Measurements from ENCODE around the gene GTF2A1L. TPM values are rescaled to one million over a fixed set of nuclear protein-coding genes. Genes with fewer than 3 reads are reported as not detected.
"Not testable (repeated sequence)": the region's sequence is repeated elsewhere in the genome, so short reads cannot be mapped to it uniquely, and the experiment has no call there.

Gene GTF2A1L
- total RNA-seq = not detected

GRCh38 chr2:48617618-48618017 lies at the start of gene GTF2A1L:
Gene GTF2A1L (plus strand): TSS chr2:48617856. CDS start chr2:48617875, 19 bp downstream.
- DNase-seq (ENCODE audit: low spot score) = no peak

- DNase-seq (ENCODE audit: low spot score) = no peak
Measured at GRCh38 chr2:48568547-48568946, 49.1 kb upstream of the GTF2A1L start.

- DNase-seq (ENCODE audit: low spot score) = no peak
Measured at GRCh38 chr2:48569433-48569832, 48.2 kb upstream of the GTF2A1L start.

- DNase-seq (ENCODE audit: low spot score) = no peak
Measured at GRCh38 chr2:48572816-48573215, 44.8 kb upstream of the GTF2A1L start.

- DNase-seq (ENCODE audit: low spot score) = no peak
Measured at GRCh38 chr2:48574353-48575287, 43.0 kb upstream of the GTF2A1L start.

GRCh38 chr2:48578313-48578712 lies 39.3 kb upstream of the GTF2A1L start:
- DNase-seq (ENCODE audit: low spot score) = no peak

- no peak for DNase-seq (ENCODE audit: low spot score)
Measured at GRCh38 chr2:48583961-48584360, 33.7 kb upstream of the GTF2A1L start.

- DNase-seq (ENCODE audit: low spot score) = no peak
Measured at GRCh38 chr2:48584551-48584950, 33.1 kb upstream of the GTF2A1L start.

GRCh38 chr2:48586433-48586832 lies 31.2 kb upstream of the GTF2A1L start:
- no peak for DNase-seq (ENCODE audit: low spot score)

- no peak for DNase-seq (ENCODE audit: low spot score)
Measured at GRCh38 chr2:48587560-48587959, 30.1 kb upstream of the GTF2A1L start.

GRCh38 chr2:48587961-48588360 lies 29.7 kb upstream of the GTF2A1L start:
- DNase-seq (ENCODE audit: low spot score) = no peak

GRCh38 chr2:48588745-48589144 lies 28.9 kb upstream of the GTF2A1L start:
- DNase-seq (ENCODE audit: low spot score) = no peak

- no peak for DNase-seq (ENCODE audit: low spot score)
Measured at GRCh38 chr2:48589170-48589767, 28.4 kb upstream of the GTF2A1L start.

- no peak for DNase-seq (ENCODE audit: low spot score)
Measured at GRCh38 chr2:48590017-48590416, 27.6 kb upstream of the GTF2A1L start.

GRCh38 chr2:48592067-48592466 lies 25.6 kb upstream of the GTF2A1L start:
- DNase-seq (ENCODE audit: low spot score) = no peak

- not testable (repeated sequence) for DNase-seq (ENCODE audit: low spot score)
Measured at GRCh38 chr2:48596751-48597150, 20.9 kb upstream of the GTF2A1L start.

- no peak for DNase-seq (ENCODE audit: low spot score)
Measured at GRCh38 chr2:48597492-48597891, 20.2 kb upstream of the GTF2A1L start.

GRCh38 chr2:48600204-48600813 lies 17.3 kb upstream of the GTF2A1L start:
- DNase-seq (ENCODE audit: low spot score) = no peak

GRCh38 chr2:48600917-48601316 lies 16.7 kb upstream of the GTF2A1L start:
- no peak for DNase-seq (ENCODE audit: low spot score)

- no peak for DNase-seq (ENCODE audit: low spot score)
Measured at GRCh38 chr2:48601349-48601748, 16.3 kb upstream of the GTF2A1L start.

GRCh38 chr2:48605482-48606175 lies 12.0 kb upstream of the GTF2A1L start:
- DNase-seq (ENCODE audit: low spot score) = no peak

Measured in ureter (tissue), 1 donor.